HG03558 (cell line): ENCODE data around the gene SRGAP2C.
"Not testable (repeated sequence)": the region's sequence is repeated elsewhere in the genome, so short reads cannot be mapped to it uniquely, and the experiment has no call there.

Experiments
- ATAC-seq: cut with Tn5 transposase; IDR thresholded peaks from one replicate; pipeline ENCODE4 v1.9.1; 2021; ENCODE audit warnings: moderate number of reproducible peaks; ENCODE audit not compliant: unreplicated experiment; ENCODE audit errors: extremely low read depth

SRGAP2C gene

GRCh38 chr1:121403254-121403653 is 218.5 kb downstream of the SRGAP2C start:
- ATAC-seq: not testable (repeated sequence)

GRCh38 chr1:121408354-121408753 is 223.6 kb downstream of the SRGAP2C start:
- no peak for ATAC-seq

GRCh38 chr1:121413821-121414220 is 229.0 kb downstream of the SRGAP2C start:
- no peak for ATAC-seq

- ATAC-seq: no peak
Measured at GRCh38 chr1:121414905-121415304, 230.1 kb downstream of the SRGAP2C start.

GRCh38 chr1:121417325-121417923 is 232.6 kb downstream of the SRGAP2C start:
- ATAC-seq: no peak

DNA sequence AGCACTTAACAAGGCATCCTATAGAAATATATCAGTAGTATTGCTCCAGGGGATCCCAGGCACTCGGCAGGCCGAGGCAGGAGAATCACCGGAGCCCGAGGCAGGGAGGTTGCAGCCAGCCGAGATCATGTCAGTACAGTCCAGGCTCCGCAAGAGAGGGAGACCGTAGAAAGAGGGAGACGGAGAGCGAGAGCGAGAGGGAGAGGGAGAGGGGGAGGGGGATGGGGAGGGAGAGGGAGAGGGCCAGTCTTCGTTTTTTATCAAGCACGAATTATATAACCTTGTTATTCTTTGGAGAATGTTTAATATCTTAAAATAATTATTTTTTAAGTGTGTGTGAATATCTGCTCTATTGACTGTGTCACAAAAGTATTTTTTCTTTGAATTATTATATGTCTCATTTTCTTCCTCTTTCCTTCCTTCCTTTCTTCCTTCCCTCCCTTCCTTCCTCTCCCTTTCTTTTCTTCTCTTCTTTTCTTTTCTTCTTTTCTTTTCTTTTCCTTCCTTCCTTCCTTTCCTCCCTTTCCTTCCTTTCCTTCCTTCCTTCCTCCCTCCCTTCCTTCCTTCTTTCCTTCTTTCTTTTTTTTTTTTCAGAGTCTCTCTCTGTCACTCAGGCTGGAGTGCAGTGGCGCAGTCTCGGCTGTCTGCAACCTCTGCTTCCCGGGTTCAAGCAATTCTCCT is 233.7 kb downstream of the SRGAP2C start:
- ATAC-seq: no peak

DNA sequence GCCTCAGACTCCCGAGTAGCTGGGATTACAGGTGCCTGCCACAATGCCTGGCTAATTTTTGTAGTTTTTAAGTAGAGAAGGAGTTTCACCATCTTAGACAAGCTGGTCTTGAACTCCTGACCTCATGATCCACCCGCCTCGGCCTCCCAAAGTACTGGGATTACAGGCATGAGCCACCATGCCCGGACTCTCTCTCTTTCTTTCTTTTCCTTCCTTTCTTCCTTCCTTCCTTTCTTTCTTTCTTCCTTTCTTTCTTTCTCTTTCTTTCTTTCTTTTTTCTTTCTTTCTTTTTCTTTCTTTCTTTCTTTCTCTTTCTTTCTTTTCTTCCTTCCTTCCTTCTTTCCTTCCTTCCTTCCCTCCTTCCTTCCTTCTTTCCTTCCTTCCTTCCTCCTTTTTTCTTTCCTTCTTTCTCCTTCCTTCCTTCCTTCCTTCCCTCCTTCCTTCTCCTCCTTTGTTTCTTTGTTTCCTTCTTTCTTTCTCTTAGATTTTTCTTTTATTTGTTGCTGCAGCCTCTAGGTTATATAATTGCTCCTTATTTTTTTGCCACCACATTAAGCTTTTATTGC is 234.4 kb downstream of the SRGAP2C start:
- not testable (repeated sequence) for ATAC-seq

DNA sequence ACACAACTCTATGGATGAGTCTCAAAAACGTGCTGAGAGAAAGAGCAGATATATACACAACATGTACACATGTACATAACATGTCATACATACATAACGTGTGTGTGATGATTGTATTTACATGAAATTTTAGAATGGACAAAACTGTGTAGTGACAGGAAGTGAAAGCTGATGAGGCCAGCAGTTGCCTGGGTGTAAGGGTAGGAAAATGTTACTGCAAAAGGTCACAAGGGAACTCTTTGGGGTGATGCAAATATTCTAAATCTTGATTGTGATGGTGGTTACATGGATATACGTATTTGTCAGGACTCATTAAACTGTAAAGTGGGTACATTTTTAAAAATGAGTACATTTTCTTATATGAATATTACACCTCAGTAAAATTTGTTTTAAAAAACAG is 236.7 kb downstream of the SRGAP2C start:
- ATAC-seq: not testable (repeated sequence)

GRCh38 chr1:121423956-121424355 is 239.2 kb downstream of the SRGAP2C start:
- not testable (repeated sequence) for ATAC-seq

DNA sequence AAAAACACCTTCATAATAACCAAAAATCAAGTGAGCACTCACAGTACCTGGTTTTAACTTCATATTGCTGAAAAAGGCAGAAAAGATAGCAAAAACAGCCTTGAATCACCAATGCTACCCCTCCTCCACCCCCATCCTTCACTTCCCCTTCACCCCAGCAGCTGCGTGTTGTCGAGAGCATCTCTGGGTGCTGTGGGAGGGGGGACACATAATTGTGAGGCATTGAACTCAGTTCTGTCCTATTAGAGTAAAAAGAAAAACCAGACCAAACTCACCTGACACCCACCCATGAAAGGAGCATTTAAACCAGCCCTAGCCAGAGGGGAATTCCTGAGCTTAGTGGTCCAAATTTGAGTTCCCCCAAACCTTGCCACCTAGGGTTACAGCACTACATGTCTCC is 248.7 kb downstream of the SRGAP2C start:
- ATAC-seq: not testable (repeated sequence)

- ATAC-seq: not testable (repeated sequence)
Measured at GRCh38 chr1:121438862-121439261, 254.1 kb downstream of the SRGAP2C start.

- ATAC-seq: no peak
Measured at GRCh38 chr1:121440993-121441392, 256.2 kb downstream of the SRGAP2C start.
